ENCODE measurements around the gene TRIOBP. TPM values are rescaled to one million over a fixed set of nuclear protein-coding genes. Genes with fewer than 3 reads are reported as not detected.
"Not testable (repeated sequence)": the region's sequence is repeated elsewhere in the genome, so short reads cannot be mapped to it uniquely, and the experiment has no call there.

TRIOBP gene
- polyA plus RNA-seq, 1 donor (not counting 4 experiments of a cell fraction or from before 2014, with no cell fraction given), result 22.2 TPM

DNA sequence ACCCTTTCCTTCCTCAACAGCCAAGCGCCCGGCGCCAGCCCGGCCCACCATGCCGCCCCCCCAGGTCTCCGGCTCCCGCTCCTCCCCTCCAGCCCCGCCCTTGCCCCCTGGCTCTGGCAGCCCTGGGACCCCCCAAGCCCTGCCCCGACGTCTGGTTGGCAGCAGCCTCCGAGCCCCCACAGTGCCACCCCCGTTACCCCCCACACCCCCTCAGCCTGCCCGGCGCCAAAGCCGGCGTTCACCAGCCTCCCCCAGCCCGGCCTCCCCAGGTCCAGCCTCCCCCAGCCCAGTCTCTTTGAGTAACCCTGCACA, 41.6 kb upstream of the TRIOBP start:
- Histone ChIP-seq H4K20me1 (ENCODE audit: control insufficient read depth, extremely low read depth, insufficient read depth, low read length) (peaks cover 4% of the 10 kb centered on the region), H3K36me3 (ENCODE audit: control insufficient read depth in 2 of 2, extremely low read depth in 1 of 2, insufficient read depth in 2 of 2, low read length in 2 of 2) (peaks cover 9 to 24% of the 10 kb centered on the region in 2 experiments), H3K9ac (ENCODE audit: control insufficient read depth, extremely low read depth, insufficient read depth, low read length) (no peak overlapping the region), H3K4me1 (ENCODE audit: control insufficient read depth, extremely low read depth, insufficient read depth, low read length) (peaks cover 16% of the 10 kb centered on the region), H3K27ac (ENCODE audit: control insufficient read depth, insufficient read depth, low read length) (no peak overlapping the region), H3K9me3 (ENCODE audit: control insufficient read depth, low read depth, low read length) (no peaks in the 10 kb centered on the region), H3K79me2 (ENCODE audit: control insufficient read depth, insufficient read depth, low read length) (peaks cover 11% of the 10 kb centered on the region), H2AFZ (ENCODE audit: control insufficient read depth, low read length) (no peak overlapping the region), H3K27me3 (ENCODE audit: control insufficient read depth, extremely low read depth, insufficient read depth, low read length) (no peaks in the 10 kb centered on the region), H3K4me2 (ENCODE audit: control insufficient read depth, extremely low read depth, insufficient read depth, low read depth, low read length) (no peak overlapping the region), H3K4me3 (ENCODE audit: control insufficient read depth in 2 of 3, extremely low read depth in 1 of 3, insufficient read depth in 2 of 3, low read depth in 1 of 3, low read length in 3 of 3) (no peak overlapping the region), H3K9me1 (ENCODE audit: control insufficient read depth, extremely low read depth, insufficient read depth, low read length) (no peaks in the 10 kb centered on the region)
- dilution Hi-C loops (cut with MboI; ENCODE audit: extremely low pct_ligation_motif_present, low sequenced_read_pairs), result no loop called here
- no peak for TF ChIP-seq EZH2 (IDR thresholded peaks at IDR 0.05; ENCODE audit: low read length)
- TF ChIP-seq, protein P1, sequence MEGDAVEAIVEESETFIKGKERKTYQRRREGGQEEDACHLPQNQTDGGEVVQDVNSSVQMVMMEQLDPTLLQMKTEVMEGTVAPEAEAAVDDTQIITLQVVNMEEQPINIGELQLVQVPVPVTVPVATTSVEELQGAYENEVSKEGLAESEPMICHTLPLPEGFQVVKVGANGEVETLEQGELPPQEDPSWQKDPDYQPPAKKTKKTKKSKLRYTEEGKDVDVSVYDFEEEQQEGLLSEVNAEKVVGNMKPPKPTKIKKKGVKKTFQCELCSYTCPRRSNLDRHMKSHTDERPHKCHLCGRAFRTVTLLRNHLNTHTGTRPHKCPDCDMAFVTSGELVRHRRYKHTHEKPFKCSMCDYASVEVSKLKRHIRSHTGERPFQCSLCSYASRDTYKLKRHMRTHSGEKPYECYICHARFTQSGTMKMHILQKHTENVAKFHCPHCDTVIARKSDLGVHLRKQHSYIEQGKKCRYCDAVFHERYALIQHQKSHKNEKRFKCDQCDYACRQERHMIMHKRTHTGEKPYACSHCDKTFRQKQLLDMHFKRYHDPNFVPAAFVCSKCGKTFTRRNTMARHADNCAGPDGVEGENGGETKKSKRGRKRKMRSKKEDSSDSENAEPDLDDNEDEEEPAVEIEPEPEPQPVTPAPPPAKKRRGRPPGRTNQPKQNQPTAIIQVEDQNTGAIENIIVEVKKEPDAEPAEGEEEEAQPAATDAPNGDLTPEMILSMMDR (optimal IDR thresholded peaks at IDR 0.05 in 1 of 3, IDR thresholded peaks at IDR 0.05 in 1 of 3, conservative IDR thresholded peaks at IDR 0.05 in 1 of 3; ENCODE audit: extremely low read depth in 1 of 3, insufficient read depth in 2 of 3, low read length in 3 of 3), result no peak
- DNase-seq (ENCODE audit: low read depth, low spot score) (no peak), FAIRE-seq (no peak)

DNA sequence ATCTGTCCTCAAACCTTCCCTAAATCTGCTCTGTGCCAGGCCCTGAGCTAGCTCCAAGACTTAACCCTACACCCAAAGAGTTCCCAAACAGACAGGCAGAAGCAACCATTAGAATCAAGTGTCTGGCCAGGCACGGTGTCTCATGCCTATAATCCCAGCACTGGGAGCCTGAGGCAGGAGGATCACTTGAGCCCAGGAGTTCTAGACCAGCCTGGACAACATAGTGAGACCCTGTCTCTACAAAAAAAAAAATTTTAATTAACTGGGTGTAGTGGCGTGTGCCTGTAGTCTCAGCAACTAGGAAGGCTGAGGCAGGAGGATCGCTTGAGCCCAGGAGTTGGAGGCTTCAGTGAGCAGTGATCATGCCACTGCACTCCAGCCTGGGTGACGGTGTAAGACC, 40.3 kb upstream of the TRIOBP start:
- H3K36me3 ChIP-seq (ENCODE audit: control insufficient read depth in 2 of 2, extremely low read depth in 1 of 2, insufficient read depth in 2 of 2, low read length in 2 of 2), result peaks cover 3 to 16% of the 10 kb centered on the region in 2 experiments
- H3K9ac ChIP-seq (ENCODE audit: control insufficient read depth, extremely low read depth, insufficient read depth, low read length); FAIRE-seq; H3K27me3 ChIP-seq (ENCODE audit: control insufficient read depth, extremely low read depth, insufficient read depth, low read length); H3K4me2 ChIP-seq (ENCODE audit: control insufficient read depth, extremely low read depth, insufficient read depth, low read depth, low read length); H3K9me1 ChIP-seq (ENCODE audit: control insufficient read depth, extremely low read depth, insufficient read depth, low read length); H2AFZ ChIP-seq (ENCODE audit: control insufficient read depth, low read length); H3K4me3 ChIP-seq (ENCODE audit: control insufficient read depth in 2 of 3, extremely low read depth in 1 of 3, insufficient read depth in 2 of 3, low read depth in 1 of 3, low read length in 3 of 3); dilution Hi-C loops (cut with MboI; ENCODE audit: extremely low pct_ligation_motif_present, low sequenced_read_pairs); H3K9me3 ChIP-seq (ENCODE audit: control insufficient read depth, low read depth, low read length); H4K20me1 ChIP-seq (ENCODE audit: control insufficient read depth, extremely low read depth, insufficient read depth, low read length); DNase-seq (ENCODE audit: low read depth, low spot score); H3K27ac ChIP-seq (ENCODE audit: control insufficient read depth, insufficient read depth, low read length): not testable (repeated sequence)
- H3K79me2 ChIP-seq (ENCODE audit: control insufficient read depth, insufficient read depth, low read length), result peaks cover 15% of the 10 kb centered on the region
- peaks cover 20% of the 10 kb centered on the region for H3K4me1 ChIP-seq (ENCODE audit: control insufficient read depth, extremely low read depth, insufficient read depth, low read length)

- DNase-seq (ENCODE audit: low read depth, low spot score) (no peak), FAIRE-seq (no peak)
- Histone ChIP-seq H3K27me3 (ENCODE audit: control insufficient read depth, extremely low read depth, insufficient read depth, low read length) (no peaks in the 10 kb centered on the region), H3K9me3 (ENCODE audit: control insufficient read depth, low read depth, low read length) (no peaks in the 10 kb centered on the region), H3K9ac (ENCODE audit: control insufficient read depth, extremely low read depth, insufficient read depth, low read length) (peak overlapping the region; percentile 57), H3K27ac (ENCODE audit: control insufficient read depth, insufficient read depth, low read length) (peak overlapping the region; percentile 60), H3K79me2 (ENCODE audit: control insufficient read depth, insufficient read depth, low read length) (peaks cover 20% of the 10 kb centered on the region), H3K4me3 (ENCODE audit: control insufficient read depth in 2 of 3, extremely low read depth in 1 of 3, insufficient read depth in 2 of 3, low read depth in 1 of 3, low read length in 3 of 3) (peak overlapping the region; percentile 31 to 78 (median 55)), H3K4me2 (ENCODE audit: control insufficient read depth, extremely low read depth, insufficient read depth, low read depth, low read length) (peak overlapping the region; percentile 98), H3K4me1 (ENCODE audit: control insufficient read depth, extremely low read depth, insufficient read depth, low read length) (peaks cover 20% of the 10 kb centered on the region), H4K20me1 (ENCODE audit: control insufficient read depth, extremely low read depth, insufficient read depth, low read length) (peaks cover 6% of the 10 kb centered on the region), H3K36me3 (ENCODE audit: control insufficient read depth in 2 of 2, extremely low read depth in 1 of 2, insufficient read depth in 2 of 2, low read length in 2 of 2) (peaks cover 0 to 10% of the 10 kb centered on the region in 2 experiments), H3K9me1 (ENCODE audit: control insufficient read depth, extremely low read depth, insufficient read depth, low read length) (no peaks in the 10 kb centered on the region), H2AFZ (ENCODE audit: control insufficient read depth, low read length) (peak overlapping the region; percentile 90)
- no peak for TF ChIP-seq EZH2 (IDR thresholded peaks at IDR 0.05; ENCODE audit: low read length)
- TF ChIP-seq, protein P1 (optimal IDR thresholded peaks at IDR 0.05 in 1 of 3, IDR thresholded peaks at IDR 0.05 in 1 of 3, conservative IDR thresholded peaks at IDR 0.05 in 1 of 3; ENCODE audit: extremely low read depth in 1 of 3, insufficient read depth in 2 of 3, low read length in 3 of 3), result no peak
- dilution Hi-C loops (cut with MboI; ENCODE audit: extremely low pct_ligation_motif_present, low sequenced_read_pairs), result no loop called here
Measured at GRCh38 chr22:37657590-37658132, 39.2 kb upstream of the TRIOBP start.
